HCT116 (cell line): ENCODE results near the gene VAMP8. TPM values are rescaled to one million over a fixed set of nuclear protein-coding genes. Genes with fewer than 3 reads are reported as not detected.

Experiments
- ATAC-seq: fragments of 200-7000 bp; cut with Tn5 transposase; 2 replicates; pipeline ENCODE4 v1.9.1; 2020; ENCODE audit warnings: mild to moderate bottlenecking, moderate library complexity
- BruUV-seq: library from RNA; stranded (reverse); fragments of 400-500 nt; replicated peaks from 2 replicates; lab custom pipeline; 2021; lab: Mats Ljungman, UMichigan
- CTCF ChIA-PET: fragments of 300-600 bp; sonication (Branson Sonifier 250); formaldehyde crosslinking; loops from one replicate; lab custom pipeline; 2021; ENCODE audit warnings: antibody characterized with exemption; lab: Charles Lee
- POLR2A ChIA-PET: fragments of 300-600, 350-600 bp; sonication (Branson Sonifier 250); formaldehyde crosslinking; loops from one replicate; lab custom pipeline; 2021; ENCODE audit warnings: antibody characterized with exemption; lab: Charles Lee
- RAD21 ChIA-PET, 2 experiments: fragments of 300-600 bp; sonication (Branson Sonifier 250); formaldehyde crosslinking; loops; one replicate each; lab custom pipeline; 2023; ENCODE audit warnings: low total read pairs in 2 of 2; ENCODE audit not compliant: uncharacterized antibody in 2 of 2, unreplicated experiment in 2 of 2, low non-redundant PET in 1 of 2; lab: Charles Lee
- DNase-seq: peaks from one replicate; pipeline ENCODE4 v3.0.0-alpha.2; 2010; ENCODE audit warnings: low read depth, low spot score
- H2AFZ ChIP-seq: fragments of 200-600 bp; shearing (Covaris generic), sonication (generic); 2 replicates; pipeline ENCODE4 v1.6.1; 2017; ENCODE audit warnings: low read depth, mixed run types, mixed read lengths, antibody characterized with exemption, low read length; ENCODE audit not compliant: poor library complexity, severe bottlenecking
- H3K27ac ChIP-seq: 2 replicates; pipeline ENCODE4 v1.5.1; 2012; ENCODE audit warnings: low read depth, low read length
- H3K27me3 ChIP-seq: fragments of 200-600 bp; sonication (generic); 2 replicates; pipeline ENCODE4 v1.6.1; 2016; ENCODE audit warnings: mixed run types, low read length, mixed read lengths; ENCODE audit not compliant: insufficient read depth
- H3K36me3 ChIP-seq, 2 experiments: fragments of 200-500 bp in 1 of 2; fragments of 200-600 bp in 1 of 2; sonication (Bioruptor generic) in 1 of 2; sonication (generic) in 1 of 2; 2 replicates each; pipeline versions ENCODE4 v1.5.1 to v1.6.1; 2014 to 2016; ENCODE audit warnings: low read length in 2 of 2, inconsistent platforms in 1 of 2, mixed read lengths in 1 of 2, mixed run types in 1 of 2; ENCODE audit not compliant: insufficient read depth in 2 of 2, control insufficient read depth in 1 of 2
- H3K4me1 ChIP-seq, 2 experiments: fragments of 200-600 bp in 1 of 2; sonication (generic) in 1 of 2; 2 replicates each; pipeline versions ENCODE4 v1.5.1 to v1.6.1; 2012 to 2017; ENCODE audit warnings: low read length in 2 of 2, inconsistent platforms in 1 of 2, mild to moderate bottlenecking in 1 of 2, mixed read lengths in 1 of 2, mixed run types in 1 of 2, moderate library complexity in 1 of 2; ENCODE audit not compliant: insufficient read depth in 2 of 2, control insufficient read depth in 1 of 2
- H3K4me2 ChIP-seq: fragments of 200-600 bp; sonication (generic); 2 replicates; pipeline ENCODE4 v1.6.1; 2017; ENCODE audit warnings: mixed run types, low read length, mixed read lengths
- H3K4me3 ChIP-seq, 2 experiments: fragments of 200-600 bp in 1 of 2; sonication (generic) in 1 of 2; replicated peaks in 1 of 2; 2 replicates each; pipeline ENCODE4 v1.5.1; 2011 to 2016; ENCODE audit warnings: low read length in 2 of 2, control low read depth in 1 of 2, low read depth in 1 of 2, mild to moderate bottlenecking in 1 of 2, mixed read lengths in 1 of 2, mixed run types in 1 of 2
- H3K79me2 ChIP-seq: fragments of 200-600 bp; sonication (generic); 2 replicates; pipeline ENCODE4 v1.6.1; 2017; ENCODE audit warnings: mild to moderate bottlenecking, mixed run types, low read length, moderate library complexity, mixed read lengths; ENCODE audit not compliant: insufficient read depth
- H3K9ac ChIP-seq: fragments of 200-600 bp; sonication (generic); 2 replicates; pipeline ENCODE4 v1.6.1; 2016; ENCODE audit warnings: low read length, mixed read lengths
- H3K9me2 ChIP-seq: fragments of 200-600 bp; sonication (generic), shearing (Covaris generic); 2 replicates; pipeline ENCODE4 v1.6.1; 2017; ENCODE audit warnings: mixed run types, mild to moderate bottlenecking, moderate library complexity; ENCODE audit not compliant: insufficient read depth
- H3K9me3 ChIP-seq, 2 experiments: fragments of 200-500 bp in 1 of 2; fragments of 200-600 bp in 1 of 2; sonication (Bioruptor generic) in 1 of 2; sonication (generic) in 1 of 2; 2 replicates each; pipeline ENCODE4 v1.6.1; 2014 to 2017; ENCODE audit warnings: low read length in 2 of 2, mixed read lengths in 2 of 2, inconsistent platforms in 1 of 2, low read depth in 1 of 2, mild to moderate bottlenecking in 1 of 2, mixed run types in 1 of 2, moderate library complexity in 1 of 2; ENCODE audit not compliant: control insufficient read depth in 1 of 2, insufficient read depth in 1 of 2
- H4K20me1 ChIP-seq: fragments of 200-600 bp; sonication (generic), shearing (Covaris generic); 2 replicates; pipeline ENCODE4 v1.6.1; 2017; ENCODE audit warnings: mixed run types, mild to moderate bottlenecking, moderate library complexity; ENCODE audit not compliant: insufficient read depth
- ATF3 ChIP-seq: IDR thresholded peaks from 2 replicates; pipeline ENCODE4 v1.6.1; 2012
- CBX3 ChIP-seq: IDR thresholded peaks from 2 replicates; pipeline ENCODE4 v1.6.1; 2012; ENCODE audit warnings: low read depth
- CEBPB ChIP-seq: IDR thresholded peaks from 2 replicates; pipeline ENCODE4 v1.6.1; 2012; ENCODE audit warnings: low read depth
- CTCF ChIP-seq, 3 experiments: fragments of 200-600 bp in 1 of 3; sonication (generic) in 1 of 3; IDR thresholded peaks in 2 of 3; conservative IDR thresholded peaks in 1 of 3; 2 replicates each; pipeline ENCODE4 v1.5.1; 2012 to 2017; ENCODE audit warnings: low read depth in 2 of 3, low read length in 2 of 3, antibody characterized with exemption in 1 of 3, borderline replicate concordance in 1 of 3, control low read depth in 1 of 3, mild to moderate bottlenecking in 1 of 3, mixed read lengths in 1 of 3, mixed run types in 1 of 3, moderate library complexity in 1 of 3; ENCODE audit not compliant: insufficient read depth in 1 of 3
- EGR1 ChIP-seq: IDR thresholded peaks from 2 replicates; pipeline ENCODE4 v1.6.1; 2012; ENCODE audit warnings: low read depth
- ELF1 ChIP-seq: IDR thresholded peaks from 2 replicates; pipeline ENCODE4 v1.6.1; 2012; ENCODE audit warnings: low read depth, borderline replicate concordance
- EZH2 ChIP-seq: fragments of 200-600 bp; sonication (generic); IDR thresholded peaks from 2 replicates; pipeline ENCODE4 v1.6.1; 2017; ENCODE audit warnings: antibody characterized with exemption, mixed run types
- JUND ChIP-seq: IDR thresholded peaks from 2 replicates; pipeline ENCODE4 v1.6.1; 2012
- MAX ChIP-seq: IDR thresholded peaks from 2 replicates; pipeline ENCODE4 v1.6.1; 2012
- POLR2A ChIP-seq: IDR thresholded peaks from 2 replicates; pipeline ENCODE4 v1.7.0; 2011; ENCODE audit warnings: borderline replicate concordance; ENCODE audit not compliant: insufficient read depth, insufficient read length; ENCODE audit errors: extremely low read depth
- POLR2AphosphoS5 ChIP-seq: IDR thresholded peaks from 2 replicates; pipeline ENCODE4 v1.6.1; 2011; ENCODE audit warnings: mild to moderate bottlenecking, low read depth, low read length, moderate library complexity
- RAD21 ChIP-seq: IDR thresholded peaks from 2 replicates; pipeline ENCODE4 v1.6.1; 2012; ENCODE audit warnings: low read depth, mild to moderate bottlenecking
- REST ChIP-seq: IDR thresholded peaks from 2 replicates; pipeline ENCODE4 v1.6.1; 2012; ENCODE audit warnings: low read depth
- SP1 ChIP-seq: IDR thresholded peaks from 2 replicates; pipeline ENCODE4 v1.6.1; 2012; ENCODE audit warnings: low read depth
- TCF7L2 ChIP-seq: IDR thresholded peaks from 2 replicates; pipeline ENCODE4 v1.7.0; 2011; ENCODE audit warnings: borderline replicate concordance, inconsistent platforms; ENCODE audit not compliant: insufficient read depth, insufficient read length; ENCODE audit errors: extremely low read depth
- ZBTB33 ChIP-seq: IDR thresholded peaks from 2 replicates; pipeline ENCODE4 v1.6.1; 2011; ENCODE audit warnings: mild to moderate bottlenecking, low read length, moderate library complexity; ENCODE audit not compliant: insufficient replicate concordance; ENCODE audit errors: extremely low read depth
- ZFX ChIP-seq: fragments of 450-650 bp; IDR thresholded peaks from 2 replicates; pipeline ENCODE4 v1.6.1; 2017
- ZNF274 ChIP-seq: fragments of 200-500 bp; sonication (Bioruptor generic); IDR thresholded peaks from 2 replicates; pipeline ENCODE4 v1.6.1; 2014; ENCODE audit warnings: mild to moderate bottlenecking, low read depth, low read length, inconsistent platforms
- intact Hi-C: fragments of 100-400 bp; cut with micrococcal nuclease; formaldehyde crosslinking; loops from 2 replicates; pipeline ENCODE4 v1.10.0; 2022
- total RNA-seq: library from RNA; stranded (reverse); gene quantifications from one replicate; pipeline ENCODE4 v1.2.1, GENCODE V29; 2021; ENCODE audit not compliant: unreplicated experiment

Gene VAMP8
- total RNA-seq, 1 experiment from 2014 or later, result 52.6 TPM

GRCh38 chr2:85582492-85582891, 5.1 kb downstream of the VAMP8 start:
- no peak for ATAC-seq
- H3K9me3 ChIP-seq, result no peaks in the 10 kb centered on the region
- RAD21 ChIA-PET, result no interaction called here
- no peaks in the 10 kb centered on the region for H3K79me2 ChIP-seq
- CTCF ChIA-PET, result no interaction called here
- peaks cover 0 to 4% of the 10 kb centered on the region in 2 experiments; a peak in 2 of 4 replicates for H3K36me3 ChIP-seq
- intact Hi-C loops, result no loop called here
- BruUV-seq, result no TSS peak
- peaks cover 26 to 34% of the 10 kb centered on the region in 2 experiments for H3K4me1 ChIP-seq
- POLR2A ChIA-PET, result no interaction called here
- no peak overlapping the region for H2AFZ ChIP-seq
- H3K9ac ChIP-seq, result no peak overlapping the region
- no peaks in the 10 kb centered on the region for H3K9me2 ChIP-seq
- H3K27me3 ChIP-seq, result no peaks in the 10 kb centered on the region
- no peaks in the 10 kb centered on the region for H4K20me1 ChIP-seq
- no peak for TF ChIP-seq MAX
- TF ChIP-seq JUND, result no peak
- no peak for TF ChIP-seq EZH2
- TF ChIP-seq ZBTB33, result no peak
- TF ChIP-seq ZFX, result no peak
- no peak for TF ChIP-seq POLR2A
- no peak for TF ChIP-seq SP1
- TF ChIP-seq REST, result no peak
- TF ChIP-seq ATF3, result no peak
- TF ChIP-seq RAD21, result no peak
- TF ChIP-seq TCF7L2, result no peak
- no peak for TF ChIP-seq CEBPB
- no peak for TF ChIP-seq EGR1
- no peak for TF ChIP-seq CBX3
- no peak for TF ChIP-seq CTCF (IDR thresholded peaks at IDR 0.05 in 2 of 3, conservative IDR thresholded peaks at IDR 0.05 in 1 of 3; ENCODE audit: borderline replicate concordance in 1 of 3, insufficient read depth in 1 of 3, low read depth in 2 of 3, low read length in 2 of 3)
- no peak for TF ChIP-seq ZNF274
- no peak for TF ChIP-seq ELF1
- no peak for TF ChIP-seq POLR2AphosphoS5
- no peak for DNase-seq
- no peak overlapping the region for H3K4me2 ChIP-seq
- H3K4me3 ChIP-seq, result no peak overlapping the region
- no peak overlapping the region for H3K27ac ChIP-seq
